Measurements from ENCODE around the gene GALNT7. TPM values are rescaled to one million over a fixed set of nuclear protein-coding genes. Genes with fewer than 3 reads are reported as not detected.

The GALNT7 gene
- polyA plus RNA-seq, 3 donors, result 12.3 to 29.0 (median 19.7) TPM

GRCh38 chr4:173264684-173265185 is 96.1 kb downstream of the GALNT7 start:
- no peak overlapping the region for H3K4me2 ChIP-seq (replicated peaks; ENCODE audit: extremely low read depth, low read length, poor library complexity, severe bottlenecking)
- peak overlapping the region in 1 of 7 donors; percentile 76 for H3K27ac Mint-ChIP-seq
- peaks cover 6 to 21% of the 10 kb centered on the region in 2 donors for H3K36me3 Mint-ChIP-seq
- no peaks in the 10 kb centered on the region for H3K9me3 ChIP-seq (replicated peaks in 1 of 2; ENCODE audit: control insufficient read depth in 1 of 2, insufficient read depth in 1 of 2, low read length in 2 of 2)
- H3K36me3 ChIP-seq (replicated peaks in 1 of 2; ENCODE audit: control insufficient read depth in 1 of 2, insufficient read depth in 2 of 2, low read length in 2 of 2), result peaks cover 5% of the 10 kb centered on the region in 2 donors
- peaks cover 39% of the 10 kb centered on the region for H4K20me1 ChIP-seq (ENCODE audit: insufficient read depth, low read length)
- H3K9me3 Mint-ChIP-seq, result no peaks in the 10 kb centered on the region
- no peaks in the 10 kb centered on the region for H3K27me3 ChIP-seq (ENCODE audit: control insufficient read depth in 2 of 2, insufficient read depth in 2 of 2, low read length in 2 of 2)
- no peak for TF ChIP-seq CTCF (IDR thresholded peaks at IDR 0.05)
- H2AFZ ChIP-seq (ENCODE audit: insufficient read depth, low read depth, low read length, poor library complexity, severe bottlenecking), result no peak overlapping the region
- no peak overlapping the region for H3K4me3 Mint-ChIP-seq
- DNase-seq, result no peak
- no peaks in the 10 kb centered on the region for H3K4me1 ChIP-seq (ENCODE audit: control insufficient read depth in 1 of 2, insufficient read depth in 2 of 2, low read length in 2 of 2)
- no peak overlapping the region for H3K4me3 ChIP-seq (replicated peaks in 1 of 3; ENCODE audit: low read depth in 2 of 3, low read length in 3 of 3)
- H3K9ac ChIP-seq (ENCODE audit: insufficient read depth, low read length, poor library complexity, severe bottlenecking), result no peak overlapping the region
- WGBS (ENCODE audit: insufficient coverage), result 49% methylated on average over 4 of the region's 5 CpGs
- no peaks in the 10 kb centered on the region for H3K27me3 Mint-ChIP-seq (ENCODE audit: low read depth in 3 of 3)
- peaks cover 51% of the 10 kb centered on the region for H3K79me2 ChIP-seq (ENCODE audit: insufficient read depth, low read length)
- intact Hi-C loops (cut with micrococcal nuclease), result no loop called here
- peaks cover 10% of the 10 kb centered on the region for H3K4me1 Mint-ChIP-seq
- H3K27ac ChIP-seq (ENCODE audit: low read depth in 1 of 2, low read length in 2 of 2), result no peak overlapping the region

DNA sequence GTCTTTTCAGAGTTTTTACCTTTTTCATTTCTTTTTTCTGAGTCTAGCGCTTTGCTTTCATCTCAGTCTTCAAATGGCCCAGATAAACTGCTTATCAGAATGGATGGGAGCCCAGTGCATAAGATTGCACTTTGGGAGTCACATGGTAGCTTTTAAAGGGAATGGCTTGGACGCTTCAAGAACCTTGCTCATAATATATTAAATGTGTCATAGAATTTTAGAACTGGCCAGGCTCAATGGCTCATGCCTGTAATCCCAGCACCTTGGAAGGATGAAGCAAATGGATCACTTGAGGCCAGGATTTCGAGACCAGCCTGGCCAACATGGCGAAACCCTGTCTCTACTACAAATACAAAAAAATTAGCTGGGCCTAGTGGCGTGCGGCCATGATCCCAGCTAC is 97.1 kb downstream of the GALNT7 start:
- H4K20me1 ChIP-seq (ENCODE audit: insufficient read depth, low read length), result peaks cover 38% of the 10 kb centered on the region
- 92% methylated on average over 2 of the region's 6 CpGs for WGBS (ENCODE audit: insufficient coverage)
- TF ChIP-seq CTCF (IDR thresholded peaks at IDR 0.05), result no peak
- Mint-ChIP-seq H3K27me3 (ENCODE audit: low read depth in 3 of 3) (no peaks in the 10 kb centered on the region), H3K36me3 (peaks cover 7 to 17% of the 10 kb centered on the region in 2 donors), H3K9me3 (no peaks in the 10 kb centered on the region), H3K27ac (no peak overlapping the region), H3K4me3 (no peak overlapping the region), H3K4me1 (peaks cover 10% of the 10 kb centered on the region)
- no peak for DNase-seq
- no peak overlapping the region for H3K4me3 ChIP-seq (replicated peaks in 1 of 3; ENCODE audit: low read depth in 2 of 3, low read length in 3 of 3)
- no peak overlapping the region for H3K4me2 ChIP-seq (replicated peaks; ENCODE audit: extremely low read depth, low read length, poor library complexity, severe bottlenecking)
- H2AFZ ChIP-seq (ENCODE audit: insufficient read depth, low read depth, low read length, poor library complexity, severe bottlenecking), result no peak overlapping the region
- no peak overlapping the region for H3K9ac ChIP-seq (ENCODE audit: insufficient read depth, low read length, poor library complexity, severe bottlenecking)
- peaks cover 57% of the 10 kb centered on the region for H3K79me2 ChIP-seq (ENCODE audit: insufficient read depth, low read length)
- intact Hi-C loops (cut with micrococcal nuclease), result no loop called here
- H3K27ac ChIP-seq (ENCODE audit: low read depth in 1 of 2, low read length in 2 of 2), result no peak overlapping the region
- H3K36me3 ChIP-seq (replicated peaks in 1 of 2; ENCODE audit: control insufficient read depth in 1 of 2, insufficient read depth in 2 of 2, low read length in 2 of 2), result peaks cover 4 to 5% of the 10 kb centered on the region in 2 donors
- H3K9me3 ChIP-seq (replicated peaks in 1 of 2; ENCODE audit: control insufficient read depth in 1 of 2, insufficient read depth in 1 of 2, low read length in 2 of 2), result no peaks in the 10 kb centered on the region
- no peaks in the 10 kb centered on the region for H3K4me1 ChIP-seq (ENCODE audit: control insufficient read depth in 1 of 2, insufficient read depth in 2 of 2, low read length in 2 of 2)
- no peaks in the 10 kb centered on the region for H3K27me3 ChIP-seq (ENCODE audit: control insufficient read depth in 2 of 2, insufficient read depth in 2 of 2, low read length in 2 of 2)
